Renal cortical epithelial cell (primary cell): Measurements from ENCODE around the gene C16orf96. TPM values are rescaled to one million over a fixed set of nuclear protein-coding genes. Genes with fewer than 3 reads are reported as not detected.

Source experiments
- DNase-seq: peaks from one replicate; pipeline ENCODE4 v3.0.0-alpha.2; 2011; ENCODE audit warnings: low read depth
- total RNA-seq: library from RNA; depleted of rRNA; stranded (reverse); fragments of >200 nt; gene quantifications from 2 replicates; pipeline ENCODE4 v1.2.3, GENCODE V29; 2014

C16orf96 gene
- total RNA-seq, 1 donor from 2014 or later: 0.10 TPM

DNA sequence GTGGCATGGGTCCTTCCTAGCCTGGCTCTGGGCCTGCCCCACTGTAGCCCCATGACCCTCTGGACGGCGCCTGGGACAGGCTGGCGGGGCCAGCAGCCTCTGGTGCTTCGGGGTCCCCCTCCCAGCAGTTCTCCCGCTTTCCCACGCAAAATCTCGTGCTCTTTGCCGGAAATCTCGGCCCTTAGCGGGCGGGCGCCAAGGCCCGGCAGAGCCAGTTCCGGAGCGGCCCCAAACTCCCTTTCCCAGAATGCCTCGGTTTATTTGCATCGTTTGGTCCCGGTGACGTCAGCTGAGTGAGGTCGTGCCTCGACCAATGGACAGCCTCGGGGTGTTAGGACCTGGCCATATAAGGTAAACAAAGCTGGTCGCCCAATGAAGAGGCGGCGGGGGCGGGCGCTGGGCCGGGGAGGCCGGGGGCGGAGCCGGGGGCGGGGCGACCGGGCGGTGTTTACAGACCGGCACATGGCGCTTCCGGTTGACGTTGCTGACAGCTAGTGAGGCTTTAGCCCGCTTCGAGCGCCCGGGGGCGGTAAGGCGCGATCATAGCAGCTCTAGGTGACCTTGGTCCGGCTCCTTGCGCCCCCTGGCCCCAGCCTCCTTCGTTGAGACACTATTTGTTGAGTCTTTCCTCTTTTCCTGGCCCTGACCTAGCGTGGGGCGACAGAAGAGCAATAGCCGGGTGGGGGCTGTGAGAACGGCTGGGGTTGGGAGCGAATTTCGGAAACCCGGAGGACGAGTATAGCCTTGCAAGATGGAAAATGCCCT lies 60.1 kb downstream of the C16orf96 start:
- DNase-seq: peak; percentile 99

GRCh38 chr16:4617880-4618279 lies 61.7 kb downstream of the C16orf96 start:
- no peak for DNase-seq

DNA sequence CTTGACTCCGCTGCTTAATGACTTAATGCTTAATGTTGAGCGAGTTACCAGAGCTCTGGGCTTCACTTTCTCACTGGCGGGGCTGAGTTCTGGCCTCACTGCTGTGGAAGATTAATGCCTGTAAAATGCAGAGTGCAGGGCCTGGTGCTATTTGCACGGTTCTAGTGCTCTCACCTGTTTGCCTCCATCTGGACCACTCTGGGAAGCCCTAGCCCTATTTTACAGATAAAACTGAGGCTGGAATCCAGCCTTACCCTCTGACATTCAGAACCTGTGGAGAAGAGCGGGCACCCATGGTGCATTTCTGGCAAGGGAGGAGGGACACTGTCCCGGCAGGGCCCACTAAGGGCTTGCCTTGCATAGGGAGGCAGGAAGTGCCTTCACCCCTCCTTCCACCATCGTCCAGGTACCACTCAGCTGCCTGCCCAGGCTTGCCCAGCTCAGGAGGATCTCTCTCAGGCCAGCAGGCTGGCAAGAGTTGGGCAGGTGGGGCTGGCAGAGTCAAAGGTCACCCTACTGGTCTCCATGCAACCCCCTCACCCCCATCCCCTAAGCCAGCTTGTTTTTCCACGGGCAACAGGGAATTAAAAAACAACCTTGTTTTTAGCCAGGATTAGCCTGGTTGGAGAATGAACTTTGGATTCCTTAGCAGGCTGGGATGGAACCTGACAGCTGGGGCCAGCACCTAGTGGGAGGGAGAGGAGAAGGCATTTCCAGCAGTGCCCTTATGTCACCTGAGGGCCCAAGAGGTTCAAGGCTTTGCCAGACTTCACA lies 62.7 kb downstream of the C16orf96 start:
- DNase-seq: no peak

DNA sequence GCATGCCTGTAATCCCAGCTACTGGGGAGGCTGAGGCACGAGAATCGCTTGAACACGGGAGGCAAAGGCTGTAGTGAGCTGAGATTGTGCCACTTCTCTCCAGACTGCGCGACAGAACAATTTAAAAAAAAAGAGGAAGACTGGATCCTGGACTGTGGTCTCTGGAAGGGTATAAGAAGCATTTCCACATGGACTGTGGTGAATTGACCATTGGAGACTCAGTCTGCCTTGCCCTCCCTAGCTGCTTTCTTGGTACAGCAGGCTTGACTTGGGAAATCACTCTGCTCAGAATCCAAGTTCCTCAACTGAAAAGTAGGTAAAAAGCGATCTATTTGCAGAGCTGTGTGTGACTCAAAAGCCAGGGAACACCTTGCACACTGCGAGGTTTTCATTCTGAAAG lies 67.5 kb downstream of the C16orf96 start:
- no peak for DNase-seq

DNA sequence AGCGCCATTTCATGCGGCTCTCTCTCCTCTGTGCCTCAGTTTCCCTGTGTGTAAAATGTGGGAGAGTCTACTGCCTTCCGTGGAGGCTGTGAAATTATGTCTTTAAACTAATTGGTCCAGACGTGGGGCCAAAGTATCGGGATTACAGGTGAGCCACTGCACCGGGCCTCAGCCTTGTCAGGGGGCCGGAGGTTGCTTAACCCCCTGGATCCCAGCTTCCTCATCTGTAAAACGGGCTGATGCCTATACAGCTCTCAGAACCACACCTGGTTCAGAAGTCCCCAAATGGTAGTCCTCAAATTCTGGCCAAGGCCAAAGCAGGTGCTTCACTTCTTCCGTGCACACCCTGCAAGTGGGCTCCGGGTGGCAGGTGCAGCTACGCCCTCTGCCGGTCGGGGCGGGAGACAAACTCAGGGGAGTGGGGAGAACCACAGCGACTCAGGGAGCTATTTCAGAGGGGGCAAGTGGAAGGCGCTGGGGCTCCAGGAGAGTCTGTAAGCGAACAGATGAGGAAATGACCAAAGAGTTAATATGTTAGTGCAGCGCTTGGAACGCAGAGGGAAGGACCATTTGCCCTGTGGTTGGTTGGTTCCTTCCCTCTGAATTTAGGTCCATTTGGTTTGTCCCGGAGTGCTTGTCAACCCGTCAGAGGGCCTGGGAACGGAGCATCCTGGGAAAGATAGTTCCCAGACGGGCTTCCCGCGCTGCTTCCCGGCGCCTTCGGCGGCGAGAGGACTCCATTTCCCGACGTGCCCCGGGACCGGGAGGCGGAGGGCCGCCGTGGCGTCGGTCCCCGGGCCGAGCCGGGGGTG lies 68.1 kb downstream of the C16orf96 start, which contains the start of gene MGRN1:
Gene MGRN1, plus strand, starts transcription at position 812 of the 812 bp plus-strand sequence. CDS start 135 bp downstream, outside the sequence.
- DNase-seq: peak; percentile 96

GRCh38 chr16:4624827-4625559 lies 68.9 kb downstream of the C16orf96 start:
- DNase-seq: peak; percentile 38

DNA sequence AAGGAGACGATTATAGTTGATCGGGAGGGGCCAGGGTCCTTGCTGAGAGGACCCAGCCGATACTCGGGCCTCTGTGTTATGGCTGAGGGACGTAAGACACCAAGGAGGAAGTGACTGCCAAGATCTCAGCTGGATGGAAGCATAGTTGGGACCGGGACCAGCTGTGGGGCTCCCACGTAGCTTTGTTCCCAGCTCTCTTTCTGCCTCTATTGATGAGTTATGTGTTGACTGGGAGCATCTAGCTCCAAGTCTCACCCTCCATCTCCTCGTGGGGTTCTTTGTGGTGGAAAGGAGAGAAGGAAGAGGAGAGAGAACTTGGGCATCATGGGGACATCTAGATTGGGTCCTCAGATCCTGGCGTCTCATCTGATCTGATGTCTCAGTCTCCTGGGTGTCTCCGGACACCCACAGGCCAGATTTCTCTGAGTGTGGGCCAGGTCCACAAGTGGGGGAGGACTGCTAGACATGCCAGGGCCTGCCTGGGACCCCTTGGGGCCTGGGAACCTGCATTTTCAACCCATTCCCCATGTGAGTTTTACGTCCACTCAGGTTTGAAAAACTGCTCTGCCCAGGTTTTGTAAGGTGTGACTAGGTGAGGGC lies 69.5 kb downstream of the C16orf96 start:
- no peak for DNase-seq

GRCh38 chr16:4626396-4626795 lies 70.3 kb downstream of the C16orf96 start:
- DNase-seq: no peak

DNA sequence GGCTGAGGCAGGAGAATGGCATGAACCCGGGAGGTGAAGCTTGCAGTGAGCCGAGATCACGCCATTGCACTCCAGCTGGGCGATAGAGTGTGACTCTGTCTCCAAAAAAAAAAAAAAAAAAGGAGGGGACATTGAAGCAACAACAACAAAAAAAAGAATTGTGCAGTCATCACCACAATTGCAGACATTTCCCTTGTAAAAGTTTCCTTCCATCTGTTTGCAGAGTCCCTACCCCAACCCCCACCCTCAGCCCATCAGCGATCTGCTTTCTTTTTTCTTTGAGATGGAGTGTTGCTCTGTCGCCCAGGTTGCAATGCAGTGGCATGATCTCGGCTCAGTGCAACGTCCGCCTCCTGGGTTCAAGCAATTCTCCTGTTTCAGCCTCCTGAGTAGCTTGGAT lies 72.1 kb downstream of the C16orf96 start:
- DNase-seq: no peak

- DNase-seq: no peak
Measured at GRCh38 chr16:4631444-4631843, 75.3 kb downstream of the C16orf96 start.

DNA sequence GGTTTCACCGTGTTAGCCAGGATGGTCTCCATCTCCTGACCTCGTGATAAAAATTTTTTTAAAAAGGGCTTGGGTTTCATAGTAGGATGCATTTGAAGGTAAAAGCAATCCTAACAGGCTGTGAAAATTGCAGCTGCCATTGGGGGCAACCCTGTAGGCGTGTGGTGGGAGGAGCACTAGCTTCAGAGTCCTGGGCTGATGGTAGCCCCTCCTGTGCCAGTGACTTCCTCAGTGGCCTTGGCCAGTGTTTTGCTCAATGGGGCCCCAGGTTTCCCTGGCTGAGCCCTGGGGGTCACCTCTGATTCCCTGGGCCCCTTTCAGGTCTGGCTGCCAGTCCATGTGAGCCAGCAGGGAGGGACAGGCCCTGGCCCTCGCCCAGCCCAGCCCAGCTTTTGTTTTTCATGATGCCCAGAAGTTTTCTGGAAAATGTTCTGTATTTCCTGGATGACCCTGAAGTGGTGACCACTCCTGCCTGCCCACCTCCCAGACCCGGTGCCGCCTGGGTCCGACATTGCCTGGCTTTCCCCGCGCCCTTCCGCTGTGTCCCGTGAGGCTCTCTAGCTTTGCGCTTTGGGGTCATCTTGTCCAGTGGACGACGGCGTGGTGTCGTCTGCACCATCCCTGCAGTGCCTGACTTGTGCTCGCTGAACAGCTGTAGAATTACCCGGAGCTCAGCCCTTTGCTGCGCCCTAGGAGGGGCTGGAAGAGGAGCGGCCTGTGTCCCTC lies 77.9 kb downstream of the C16orf96 start:
- DNase-seq: no peak

- DNase-seq: no peak
Measured at GRCh38 chr16:4634768-4635167, 78.6 kb downstream of the C16orf96 start.

DNA sequence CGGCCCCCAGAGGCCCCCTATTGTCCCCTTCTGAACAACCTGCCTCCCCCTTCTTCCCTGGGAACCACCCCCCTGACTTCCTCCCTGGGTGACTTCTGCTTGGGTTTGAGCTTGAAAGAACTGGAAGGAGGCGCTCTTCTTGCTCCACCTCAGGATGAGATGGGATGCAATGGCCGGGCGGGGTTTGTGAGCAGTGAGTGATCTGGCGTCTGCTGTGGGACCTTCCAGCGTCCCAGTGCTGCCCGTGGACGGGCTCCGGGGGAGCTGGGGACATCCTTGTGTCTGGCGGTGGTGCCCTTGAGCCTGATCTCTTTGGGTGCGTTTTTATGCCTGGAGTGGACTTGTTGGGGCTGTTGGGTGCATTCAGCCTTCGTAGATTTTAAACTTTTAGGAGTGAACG lies 80.1 kb downstream of the C16orf96 start:
- no peak for DNase-seq

DNA sequence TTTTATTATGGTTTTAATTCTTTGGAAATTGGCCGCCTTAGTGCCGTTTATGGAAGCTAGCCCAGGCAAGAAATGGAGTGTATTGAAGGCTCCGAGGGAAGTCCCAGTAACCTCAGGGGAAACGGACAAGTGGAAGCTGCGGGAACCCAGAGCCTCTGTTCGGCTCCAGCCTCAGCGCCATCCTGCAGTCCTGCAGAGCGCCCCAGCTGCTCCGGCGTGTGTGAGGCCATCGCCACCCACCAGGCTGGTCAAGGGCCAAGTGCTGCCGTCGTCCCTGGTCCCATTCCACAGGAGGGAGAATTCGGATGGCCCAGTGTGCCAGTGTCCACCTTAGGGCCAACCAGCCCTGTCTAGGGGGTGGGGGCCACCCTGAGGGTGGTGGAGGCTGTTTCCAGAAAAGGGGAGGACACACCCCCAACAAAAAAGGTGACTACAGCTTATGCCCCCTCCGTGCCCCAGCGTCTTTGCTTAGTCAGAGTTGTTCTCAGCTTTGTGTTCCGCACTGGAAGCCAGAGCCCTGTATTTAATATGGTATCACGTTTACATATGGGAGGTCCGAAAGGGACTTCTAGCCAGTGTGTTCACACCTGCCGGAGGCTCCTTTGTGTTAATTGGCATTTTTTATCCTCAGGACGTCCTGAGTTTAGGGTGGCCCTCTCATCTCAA lies 81.5 kb downstream of the C16orf96 start:
- DNase-seq: no peak

- no peak for DNase-seq
Measured at GRCh38 chr16:4639899-4640509, 83.9 kb downstream of the C16orf96 start.

GRCh38 chr16:4640572-4641305 lies 84.6 kb downstream of the C16orf96 start:
- no peak for DNase-seq

- DNase-seq: no peak
Measured at GRCh38 chr16:4641306-4641687, 85.2 kb downstream of the C16orf96 start.

GRCh38 chr16:4641895-4642294 lies 85.8 kb downstream of the C16orf96 start:
- DNase-seq: no peak
